ENCODE results near the gene KCNH4.

KCNH4 gene

DNA sequence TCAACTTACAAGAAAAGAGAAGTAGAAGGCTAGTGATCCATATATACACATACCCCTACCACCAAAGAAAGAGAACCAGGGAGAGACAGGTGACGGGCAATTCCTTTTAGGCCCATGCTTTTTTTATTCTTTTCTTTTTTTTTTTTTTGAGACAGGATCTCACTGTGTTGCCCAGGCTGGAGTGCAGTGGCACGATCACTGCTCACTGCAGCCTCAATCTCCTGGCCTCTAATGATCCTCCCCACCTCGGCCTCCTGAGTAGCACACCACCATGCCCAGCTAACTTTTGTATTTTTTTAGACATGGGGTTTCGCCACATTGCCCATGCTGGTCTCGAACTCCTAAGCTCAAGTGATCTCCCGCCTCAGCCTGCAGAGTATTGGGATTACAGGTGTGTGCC, 53.5 kb downstream of the KCNH4 start:
- Mint-ChIP-seq H3K9me3 (no peaks in the 10 kb centered on the region), H3K27me3 (no peaks in the 10 kb centered on the region), H3K4me1 (peaks cover 25% of the 10 kb centered on the region), H3K27ac (peak overlapping the region; percentile 1), H3K36me3 (ENCODE audit: low read depth) (peaks cover 45% of the 10 kb centered on the region), H3K4me3 (no peak overlapping the region)
- DNase-seq = no peak
- ATAC-seq = no peak

DNA sequence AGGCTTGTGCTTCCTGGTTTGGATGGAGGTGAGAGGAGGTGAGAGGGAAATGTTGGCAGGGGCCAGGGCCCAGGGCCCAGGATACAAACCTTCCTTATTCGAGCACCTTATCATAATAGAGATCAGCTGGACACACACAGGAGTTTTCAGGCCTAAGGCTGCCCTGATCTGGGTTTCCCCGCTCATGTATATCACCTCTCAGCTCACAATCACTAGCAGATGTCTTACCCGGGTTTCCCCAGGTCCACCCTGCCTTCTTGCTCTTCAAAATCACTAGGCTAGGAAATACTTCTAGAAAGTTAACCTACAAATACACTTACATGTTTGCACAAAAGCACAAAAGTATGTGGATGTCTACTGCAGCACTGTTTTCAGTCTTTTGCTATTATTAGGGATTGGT, 54.1 kb downstream of the KCNH4 start:
- Mint-ChIP-seq H3K4me1 (peaks cover 19% of the 10 kb centered on the region), H3K27me3 (no peaks in the 10 kb centered on the region), H3K27ac (peak overlapping the region; percentile 1), H3K9me3 (no peaks in the 10 kb centered on the region), H3K4me3 (no peak overlapping the region), H3K36me3 (ENCODE audit: low read depth) (peaks cover 45% of the 10 kb centered on the region)
- DNase-seq (no peak), ATAC-seq (no peak)

DNA sequence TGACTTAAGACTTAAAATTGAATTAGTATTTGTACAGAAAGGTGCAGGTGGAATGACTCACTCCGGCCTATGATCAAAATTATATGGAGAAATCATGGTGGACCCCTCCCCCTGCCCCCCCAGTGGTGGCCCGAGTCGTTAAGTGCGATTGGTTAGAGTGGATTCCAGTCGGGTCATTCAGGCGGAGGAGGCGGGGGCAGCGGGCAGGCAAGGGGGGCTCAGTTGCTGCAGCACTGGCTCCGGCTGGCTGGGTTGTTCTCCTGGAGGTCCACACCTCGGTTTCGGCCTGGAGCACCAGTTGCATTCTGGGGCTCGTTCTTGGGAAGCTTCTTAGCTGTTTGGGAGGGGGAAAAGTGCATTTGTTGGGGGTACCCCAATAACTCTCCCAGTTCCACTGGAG, 55.4 kb downstream of the KCNH4 start:
- Mint-ChIP-seq H3K4me3 (no peak overlapping the region), H3K27me3 (no peaks in the 10 kb centered on the region), H3K36me3 (ENCODE audit: low read depth) (peaks cover 38% of the 10 kb centered on the region), H3K4me1 (peaks cover 15% of the 10 kb centered on the region), H3K9me3 (no peaks in the 10 kb centered on the region), H3K27ac (no peak overlapping the region)
- ATAC-seq = no peak
- no peak for DNase-seq

DNA sequence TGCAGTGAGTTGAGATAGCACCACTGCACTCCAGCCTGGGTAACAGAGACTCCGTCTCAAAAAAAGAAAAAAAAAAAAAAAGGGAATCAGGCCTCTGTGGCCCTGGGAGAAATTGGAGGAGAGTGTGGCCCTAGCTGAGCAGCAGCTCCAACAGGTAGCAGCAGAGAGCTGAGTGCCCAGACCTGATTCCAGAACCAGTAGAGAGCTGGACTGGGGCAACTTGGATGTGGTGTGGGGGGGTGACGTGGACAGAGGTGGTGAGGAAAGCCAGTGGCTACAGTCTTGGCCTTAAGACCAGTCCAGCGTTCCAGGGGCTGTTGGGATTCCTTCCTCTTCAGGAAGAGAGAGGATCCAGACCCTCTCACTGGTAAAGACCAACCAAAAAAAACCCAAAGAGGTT, 56.7 kb downstream of the KCNH4 start:
- Mint-ChIP-seq H3K27me3 (no peaks in the 10 kb centered on the region), H3K9me3 (no peaks in the 10 kb centered on the region), H3K36me3 (ENCODE audit: low read depth) (peaks cover 28% of the 10 kb centered on the region), H3K27ac (no peak overlapping the region), H3K4me3 (no peak overlapping the region), H3K4me1 (peaks cover 27% of the 10 kb centered on the region)
- ATAC-seq (no peak), DNase-seq (no peak)

DNA sequence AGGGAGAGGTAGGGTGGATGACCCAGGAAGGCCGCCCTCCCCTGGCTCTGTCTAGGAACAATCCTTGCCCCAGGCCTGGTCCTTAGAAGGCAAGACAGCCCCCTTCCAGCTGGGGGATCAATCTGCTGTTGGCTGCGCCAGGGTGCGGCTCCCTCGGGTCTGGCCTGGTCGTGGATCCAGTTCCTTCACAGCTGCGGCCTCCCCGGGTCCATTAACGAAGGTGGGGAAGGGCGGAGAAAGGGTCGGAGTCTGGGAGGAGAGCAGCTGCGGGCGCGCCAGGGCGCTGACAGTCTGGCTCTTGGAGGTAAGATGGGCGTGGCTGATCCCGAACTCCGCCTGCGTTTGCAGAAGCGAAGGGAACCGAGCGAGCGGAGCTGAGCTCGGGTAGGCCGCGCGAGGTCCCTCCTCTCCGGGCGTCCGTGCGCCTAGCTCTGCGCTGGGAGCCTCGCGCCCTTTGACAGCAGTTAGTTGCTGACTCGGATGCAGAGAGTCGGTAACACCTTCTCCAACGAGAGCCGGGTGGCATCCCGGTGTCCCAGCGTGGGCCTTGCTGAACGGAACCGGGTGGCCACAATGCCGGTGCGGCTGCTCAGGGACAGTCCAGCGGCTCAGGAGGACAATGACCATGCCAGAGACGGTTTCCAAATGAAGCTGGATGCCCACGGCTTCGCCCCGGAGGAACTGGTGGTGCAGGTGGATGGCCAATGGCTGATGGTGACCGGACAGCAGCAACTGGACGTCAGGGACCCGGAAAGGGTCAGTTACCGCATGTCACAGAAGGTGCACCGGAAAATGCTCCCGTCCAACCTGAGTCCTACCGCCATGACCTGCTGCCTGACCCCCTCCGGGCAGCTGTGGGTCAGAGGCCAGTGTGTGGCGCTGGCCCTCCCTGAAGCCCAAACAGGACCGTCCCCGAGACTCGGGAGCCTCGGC, 58.3 kb downstream of the KCNH4 start, which contains the start of gene HSPB9:
TSS of gene HSPB9 (plus strand) at position 434 of the 933 bp plus-strand sequence. CDS start at position 481, 47 bp downstream.
- DNase-seq = no peak
- Mint-ChIP-seq H3K4me1 (peaks cover 26% of the 10 kb centered on the region), H3K27ac (peak within 1 kb of the TSS; percentile 81), H3K4me3 (peak within 1 kb of the TSS; percentile 70), H3K36me3 (ENCODE audit: low read depth) (peaks cover 22% of the 10 kb centered on the region), H3K27me3 (no peaks in the 10 kb centered on the region), H3K9me3 (no peaks in the 10 kb centered on the region)
- no peak for ATAC-seq

DNA sequence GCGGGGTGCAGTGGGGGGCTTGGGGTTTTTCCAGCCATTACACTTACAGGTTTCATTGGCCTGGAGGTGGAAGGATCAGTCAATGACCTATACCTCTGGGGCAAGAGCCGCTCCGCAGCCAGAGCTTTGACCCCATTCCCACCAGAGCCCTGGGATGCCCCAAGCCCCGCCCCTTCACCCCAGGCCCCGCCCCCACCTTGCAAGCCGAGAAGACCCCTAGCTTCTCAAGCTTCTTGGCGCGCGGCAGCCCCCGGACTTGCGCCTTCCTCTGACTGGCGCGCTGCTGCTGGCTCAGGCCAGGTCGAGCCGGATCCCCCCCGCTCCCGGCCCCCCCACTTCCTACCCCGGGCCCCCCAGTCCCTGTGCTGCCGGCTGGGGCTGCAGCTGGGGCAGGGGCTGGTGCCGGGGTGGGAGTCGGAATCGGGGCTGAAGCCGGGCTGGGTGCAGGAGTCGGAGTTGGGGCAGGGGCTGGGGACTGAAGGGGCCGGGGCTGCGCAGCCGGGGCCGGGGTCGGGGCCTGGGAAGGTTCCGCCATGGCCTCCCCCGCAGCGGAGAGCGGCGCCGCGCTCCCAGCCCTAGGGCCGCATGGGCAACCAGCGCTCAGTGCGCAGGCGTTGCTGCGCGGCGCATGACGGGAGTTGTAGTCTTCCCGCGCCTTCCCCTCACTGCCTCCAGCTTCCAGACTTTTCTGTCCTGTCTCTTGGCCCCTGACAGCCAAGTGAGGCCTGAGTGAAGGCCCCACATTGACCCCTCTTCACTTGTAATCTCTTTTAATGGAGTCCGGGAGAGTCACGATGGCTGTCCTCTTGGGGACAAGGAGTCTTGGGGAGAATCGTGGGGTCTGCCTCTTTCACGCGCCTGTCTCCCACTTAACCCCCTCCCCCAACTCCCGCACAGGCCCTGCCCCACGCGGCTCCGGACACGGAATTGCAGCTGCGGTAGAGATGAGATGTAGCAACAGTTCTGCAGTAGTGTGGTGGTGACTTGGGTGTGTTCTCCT, 59.9 kb downstream of the KCNH4 start, which contains the start of gene KAT2A:
TSS of gene KAT2A (minus strand) at position 598 of the 1,000 bp plus-strand sequence. CDS start at position 535, 63 bp downstream.
- DNase-seq (peak; percentile 83), ATAC-seq (peak; percentile 88)
- Mint-ChIP-seq H3K4me1 (peaks cover 35% of the 10 kb centered on the region), H3K36me3 (ENCODE audit: low read depth) (peaks cover 19% of the 10 kb centered on the region), H3K9me3 (no peaks in the 10 kb centered on the region), H3K27me3 (no peaks in the 10 kb centered on the region), H3K27ac (peak within 1 kb of the TSS; percentile 81), H3K4me3 (peak within 1 kb of the TSS; percentile 70)

DNA sequence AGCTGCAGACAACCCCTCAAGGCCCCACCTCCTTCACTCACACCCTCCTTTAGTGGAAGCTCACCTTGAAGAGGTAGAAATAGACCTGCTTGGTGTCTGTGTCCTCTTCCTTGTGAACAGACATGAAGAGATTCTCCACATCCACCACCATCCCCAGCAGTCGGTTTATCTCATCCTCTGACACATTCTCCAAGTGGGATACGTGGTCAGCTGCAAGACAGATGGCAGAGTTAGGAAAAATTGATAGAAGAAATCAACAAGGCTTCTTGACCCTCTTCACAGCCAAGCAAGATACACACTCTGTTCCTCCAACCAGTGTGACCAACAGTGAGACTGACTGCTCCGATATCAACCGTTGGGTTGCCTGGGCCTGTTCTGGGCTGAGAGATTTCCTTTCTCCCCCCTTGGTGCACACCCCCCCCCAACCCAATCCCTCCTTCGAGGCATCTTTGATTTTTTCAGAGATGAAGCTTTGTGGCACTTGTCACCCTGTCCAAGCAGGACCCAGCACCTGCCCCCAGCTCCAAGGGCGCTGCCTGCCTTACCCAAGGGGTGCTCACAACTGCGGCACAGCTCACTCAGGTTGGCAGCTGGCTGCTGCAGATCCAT, 60.7 kb downstream of the KCNH4 start:
- H3K4me1 Mint-ChIP-seq = peaks cover 37% of the 10 kb centered on the region
- H3K27me3 Mint-ChIP-seq = no peaks in the 10 kb centered on the region
- peaks cover 23% of the 10 kb centered on the region for H3K36me3 Mint-ChIP-seq (ENCODE audit: low read depth)
- ATAC-seq (peak; percentile 1), DNase-seq (no peak)
- H3K27ac Mint-ChIP-seq = no peak overlapping the region
- no peaks in the 10 kb centered on the region for H3K9me3 Mint-ChIP-seq
- peak overlapping the region; percentile 70 for H3K4me3 Mint-ChIP-seq

DNA sequence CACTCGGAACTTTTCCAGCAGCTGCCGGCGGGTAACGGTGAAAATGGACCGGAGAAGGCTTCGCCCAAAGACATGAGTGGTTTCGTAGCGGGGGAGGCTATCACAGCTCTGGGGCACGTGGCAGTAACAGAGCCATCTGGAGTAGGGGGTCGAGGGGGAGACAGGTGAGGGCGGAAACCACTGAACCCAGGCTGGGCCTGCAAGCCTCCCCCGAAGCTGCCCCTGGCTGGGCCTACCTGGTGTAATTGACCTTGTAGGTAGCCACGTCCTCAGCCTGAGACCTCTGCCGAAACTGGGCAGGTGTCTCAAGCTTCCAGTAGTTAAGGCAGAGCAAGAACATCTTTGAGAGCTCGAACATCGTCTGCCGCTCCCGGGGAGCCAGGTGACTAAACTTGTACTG, 61.6 kb downstream of the KCNH4 start:
- ATAC-seq (no peak), DNase-seq (no peak)
- Mint-ChIP-seq H3K9me3 (no peaks in the 10 kb centered on the region), H3K27ac (no peak overlapping the region), H3K4me3 (no peak overlapping the region), H3K36me3 (ENCODE audit: low read depth) (peaks cover 19% of the 10 kb centered on the region), H3K27me3 (no peaks in the 10 kb centered on the region), H3K4me1 (peaks cover 37% of the 10 kb centered on the region)

DNA sequence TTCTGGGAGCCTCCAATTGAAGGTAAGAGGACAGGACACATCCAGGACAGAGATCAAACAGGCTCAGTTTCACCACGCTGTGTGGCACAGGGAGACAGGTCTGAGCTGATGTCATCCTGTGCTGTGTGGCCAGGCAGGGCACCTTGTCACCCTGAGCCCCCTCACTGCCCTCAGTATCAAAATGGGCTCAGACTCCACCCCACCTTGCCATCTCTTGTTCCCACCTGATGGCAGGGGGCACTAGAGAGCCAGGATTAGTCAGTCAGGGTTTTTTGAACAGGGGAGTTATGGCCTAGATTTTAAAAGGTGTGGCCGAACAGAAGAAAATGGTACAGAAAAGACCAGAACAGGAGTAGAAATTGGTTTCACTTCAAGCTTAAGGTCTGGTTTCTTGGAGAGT, 62.4 kb downstream of the KCNH4 start:
- H3K9me3 Mint-ChIP-seq = no peaks in the 10 kb centered on the region
- peaks cover 37% of the 10 kb centered on the region for H3K4me1 Mint-ChIP-seq
- H3K4me3 Mint-ChIP-seq = peak overlapping the region; percentile 53
- DNase-seq (peak; percentile 64), ATAC-seq (peak; percentile 16)
- H3K27me3 Mint-ChIP-seq = no peaks in the 10 kb centered on the region
- H3K36me3 Mint-ChIP-seq (ENCODE audit: low read depth) = peaks cover 19% of the 10 kb centered on the region
- H3K27ac Mint-ChIP-seq = peak overlapping the region; percentile 68

DNA sequence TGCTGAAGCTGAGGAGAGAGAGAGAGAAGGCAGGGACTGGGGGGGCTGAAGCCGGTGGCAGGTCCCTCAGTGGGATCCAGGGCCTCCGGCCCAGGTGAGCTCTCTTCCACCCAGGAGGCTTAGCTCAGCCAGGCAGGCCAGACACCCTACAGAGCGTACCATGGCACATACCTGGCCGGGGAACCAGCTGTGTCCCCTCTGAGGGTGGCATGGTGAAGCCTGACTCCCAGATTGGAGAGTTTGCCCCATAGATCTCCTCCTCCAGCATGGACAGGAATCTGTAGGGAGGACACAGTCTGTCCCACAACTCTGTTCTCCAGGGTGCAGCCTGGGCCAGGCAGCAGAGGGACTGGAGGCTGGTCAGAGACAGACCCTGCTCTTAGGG, 62.8 kb downstream of the KCNH4 start:
- Mint-ChIP-seq H3K4me3 (no peak overlapping the region), H3K36me3 (ENCODE audit: low read depth) (peaks cover 19% of the 10 kb centered on the region), H3K27ac (no peak overlapping the region), H3K27me3 (no peaks in the 10 kb centered on the region), H3K4me1 (peaks cover 37% of the 10 kb centered on the region), H3K9me3 (no peaks in the 10 kb centered on the region)
- ATAC-seq = no peak
- DNase-seq = no peak

DNA sequence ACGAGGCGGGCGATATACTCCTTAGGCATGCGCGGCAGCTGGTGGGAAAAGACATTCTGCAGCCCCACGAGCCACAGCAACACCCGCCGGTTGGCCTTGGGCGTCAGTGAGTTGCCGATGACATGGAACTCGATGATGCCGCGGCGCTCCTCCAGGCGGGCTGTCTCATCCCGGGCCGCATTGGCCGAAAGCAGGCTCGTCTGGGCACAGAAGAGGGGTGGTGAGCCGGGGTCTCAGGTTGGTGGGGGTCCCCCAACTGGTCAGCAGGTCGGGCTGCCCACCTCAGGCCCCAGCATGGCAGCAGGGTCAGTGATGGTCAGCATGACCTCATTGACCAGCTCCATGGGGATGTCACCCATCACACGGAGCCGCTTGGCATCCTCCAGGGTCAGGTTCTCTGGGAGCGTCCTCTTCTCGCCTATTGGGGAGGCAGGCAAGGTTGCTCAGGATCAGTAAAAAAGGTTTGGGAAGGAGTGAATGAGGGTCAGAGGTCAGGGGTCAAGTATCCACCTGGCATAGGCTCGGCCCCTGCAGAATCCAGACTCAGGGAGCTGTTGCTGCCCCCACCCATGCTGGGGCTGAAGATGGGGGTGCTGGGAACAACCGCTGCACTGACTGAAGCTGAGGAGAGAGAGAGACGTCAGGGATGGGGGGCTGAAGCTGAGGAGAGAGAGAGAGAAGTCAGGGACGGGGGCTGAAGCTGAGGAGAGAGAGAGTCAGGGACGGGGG, 63.4 kb downstream of the KCNH4 start:
- Mint-ChIP-seq H3K36me3 (ENCODE audit: low read depth) (peaks cover 19% of the 10 kb centered on the region), H3K4me1 (peaks cover 41% of the 10 kb centered on the region), H3K9me3 (no peaks in the 10 kb centered on the region), H3K27ac (no peak overlapping the region), H3K4me3 (no peak overlapping the region), H3K27me3 (no peaks in the 10 kb centered on the region)
- DNase-seq (no peak), ATAC-seq (no peak)

DNA sequence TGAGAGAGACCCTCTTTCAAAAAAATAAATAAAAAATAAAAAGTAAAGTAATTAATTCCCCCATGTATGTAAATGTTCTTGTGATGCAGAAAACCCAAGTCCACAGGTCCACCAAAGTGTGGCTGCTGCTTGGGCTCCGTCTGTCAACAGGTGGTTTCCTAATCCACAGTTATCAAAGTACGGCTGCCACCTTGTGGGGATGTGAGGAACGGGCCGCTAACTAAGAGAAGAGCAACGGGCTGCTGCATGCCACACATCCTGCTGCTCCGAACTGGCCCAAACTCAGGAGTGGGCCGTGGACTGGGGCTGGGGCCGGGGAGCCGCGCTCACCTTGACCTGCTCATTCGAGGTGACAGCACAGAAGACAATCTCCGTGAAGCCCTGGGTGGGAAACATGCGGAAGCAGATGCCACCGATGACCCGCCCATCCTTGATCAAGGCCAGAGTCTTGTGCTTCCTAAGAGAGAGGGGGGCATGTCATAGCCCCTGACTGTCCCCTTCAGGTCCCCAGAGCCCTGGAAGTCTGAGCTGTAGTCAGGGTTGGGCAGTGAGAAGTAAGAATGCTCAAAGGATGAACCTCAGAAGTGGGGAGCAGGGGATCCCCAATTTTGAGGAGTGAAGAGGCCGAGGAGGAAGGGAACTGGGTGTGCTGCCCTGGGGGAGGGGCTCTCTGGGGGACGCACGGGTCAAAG, 64.1 kb downstream of the KCNH4 start:
- no peak for ATAC-seq
- DNase-seq = peak; percentile 79
- H3K4me1 Mint-ChIP-seq = peaks cover 46% of the 10 kb centered on the region
- no peaks in the 10 kb centered on the region for H3K9me3 Mint-ChIP-seq
- no peaks in the 10 kb centered on the region for H3K27me3 Mint-ChIP-seq
- no peak overlapping the region for H3K4me3 Mint-ChIP-seq
- peaks cover 19% of the 10 kb centered on the region for H3K36me3 Mint-ChIP-seq (ENCODE audit: low read depth)
- H3K27ac Mint-ChIP-seq = no peak overlapping the region

DNA sequence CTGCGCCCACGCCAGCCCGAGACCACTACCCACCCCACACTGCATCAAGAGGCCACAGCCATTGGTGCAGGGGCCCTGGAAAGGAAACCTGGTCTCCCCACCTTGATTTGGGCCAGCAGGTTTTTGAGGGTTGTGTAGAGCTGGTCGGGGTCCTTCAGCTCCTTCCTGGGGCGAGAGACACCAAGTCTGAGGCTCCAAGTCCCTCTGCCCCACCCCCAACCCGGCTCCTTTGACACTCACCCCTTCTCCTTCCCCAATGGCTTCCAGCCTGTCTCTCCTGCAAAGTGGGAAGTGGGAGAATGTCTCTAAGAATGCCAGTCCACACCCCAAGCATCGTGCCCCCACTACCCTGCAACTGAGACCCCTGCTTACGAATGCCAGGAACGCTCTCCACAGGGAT, 66.8 kb downstream of the KCNH4 start:
- H3K4me1 Mint-ChIP-seq = peaks cover 41% of the 10 kb centered on the region
- no peaks in the 10 kb centered on the region for H3K9me3 Mint-ChIP-seq

More for the DNA sequence above, 66.8 kb downstream of the KCNH4 start:
- ATAC-seq (no peak), DNase-seq (no peak)
- Mint-ChIP-seq H3K4me3 (no peak overlapping the region), H3K36me3 (ENCODE audit: low read depth) (peaks cover 19% of the 10 kb centered on the region), H3K27me3 (no peaks in the 10 kb centered on the region), H3K27ac (no peak overlapping the region)
